PC-9 (cell line): ENCODE data around the gene VEGFB. TPM values are rescaled to one million over a fixed set of nuclear protein-coding genes. Genes with fewer than 3 reads are reported as not detected.

Experiments used
- BruUV-seq: library from RNA; stranded (reverse); fragments of 400-500 nt; replicated peaks from 2 replicates; lab custom pipeline; 2021; lab: Mats Ljungman, UMichigan
- CTCF ChIA-PET: fragments of 300-600 bp; sonication (Branson Sonifier 250); formaldehyde crosslinking; loops from one replicate; lab custom pipeline; 2022; ENCODE audit warnings: antibody characterized with exemption; lab: Charles Lee
- POLR2A ChIA-PET: fragments of 300-600 bp; sonication (Branson Sonifier 250); formaldehyde crosslinking; loops from one replicate; lab custom pipeline; 2022; ENCODE audit warnings: antibody characterized with exemption; ENCODE audit not compliant: unreplicated experiment; lab: Charles Lee
- DNase-seq, 2 experiments: peaks; one replicate each; pipeline versions ENCODE4 v3.0.0 to v3.0.0-alpha.2; 2015 to 2022; ENCODE audit warnings: mixed read lengths in 1 of 2
- H2AFZ ChIP-seq: fragments of 200-600 bp; sonication (generic); 2 replicates; pipeline ENCODE4 v1.8.1; 2017; ENCODE audit warnings: antibody characterized with exemption
- H3F3A ChIP-seq: fragments of 200-600 bp; sonication (generic); 2 replicates; pipeline ENCODE4 v1.8.1; 2017; ENCODE audit warnings: antibody characterized with exemption, mild to moderate bottlenecking, low read depth; ENCODE audit not compliant: insufficient read depth
- H3K27ac ChIP-seq: fragments of 200-600 bp; sonication (generic); 2 replicates; pipeline ENCODE4 v1.6.1; 2016; ENCODE audit warnings: mixed run types
- H3K27me3 ChIP-seq: fragments of 200-600 bp; sonication (generic); 2 replicates; pipeline ENCODE4 v1.6.1; 2016; ENCODE audit warnings: low read depth, mixed run types; ENCODE audit not compliant: insufficient read depth
- H3K36me3 ChIP-seq: fragments of 200-600 bp; sonication (generic); 2 replicates; pipeline ENCODE4 v1.6.1; 2016; ENCODE audit warnings: low read depth, mixed run types
- H3K4me1 ChIP-seq: fragments of 200-600 bp; sonication (generic); replicated peaks from 2 replicates; pipeline ENCODE4 v1.6.1; 2016; ENCODE audit warnings: mixed run types; ENCODE audit not compliant: insufficient read depth
- H3K4me2 ChIP-seq: fragments of 200-600 bp; sonication (generic); 2 replicates; pipeline ENCODE4 v1.6.1; 2017; ENCODE audit warnings: mixed run types
- H3K4me3 ChIP-seq: fragments of 200-600 bp; sonication (generic); 2 replicates; pipeline ENCODE4 v1.6.1; 2016; ENCODE audit warnings: mixed run types
- H3K79me2 ChIP-seq: fragments of 200-600 bp; sonication (generic); 2 replicates; pipeline ENCODE4 v1.6.1; 2017; ENCODE audit warnings: low read depth, mixed run types
- H3K9me2 ChIP-seq: fragments of 200-600 bp; sonication (generic); 2 replicates; pipeline ENCODE4 v1.8.1; 2017; ENCODE audit warnings: mild to moderate bottlenecking; ENCODE audit not compliant: insufficient read depth
- H3K9me3 ChIP-seq: fragments of 200-600 bp; sonication (generic); 2 replicates; pipeline ENCODE4 v1.8.1; 2016; ENCODE audit warnings: low read depth; ENCODE audit not compliant: insufficient read depth
- H4K20me1 ChIP-seq: fragments of 200-600 bp; sonication (generic); 2 replicates; pipeline ENCODE4 v1.8.1; 2017; ENCODE audit not compliant: insufficient read depth
- CTCF ChIP-seq: fragments of 200-600 bp; sonication (generic); conservative IDR thresholded peaks from 2 replicates; pipeline ENCODE4 v1.6.1; 2017; ENCODE audit warnings: mixed run types, antibody characterized with exemption, mild to moderate bottlenecking, moderate library complexity
- EZH2 ChIP-seq: fragments of 200-600 bp; sonication (generic); IDR thresholded peaks from 2 replicates; pipeline ENCODE4 v1.8.0; 2017; ENCODE audit warnings: antibody characterized with exemption, low read depth
- intact Hi-C: fragments of 100-400 bp; cut with micrococcal nuclease; formaldehyde crosslinking; loops from one replicate; pipeline ENCODE4 v1.10.0; 2022; ENCODE audit not compliant: unreplicated experiment
- total RNA-seq: library from RNA; stranded (reverse); gene quantifications from 2 replicates; pipeline ENCODE4 v1.2.3, GENCODE V29; 2021

VEGFB gene
- total RNA-seq, 1 experiment from 2014 or later, result 129 TPM

- H3K4me2 ChIP-seq, result peak overlapping the region; percentile 27; the same call in 1 of the 2 replicates
- intact Hi-C loops, result no loop called here
Measured at GRCh38 chr11:64244107-64244506, 9.7 kb downstream of the VEGFB start.

GRCh38 chr11:64244966-64245365 is 10.6 kb downstream of the VEGFB start:
- TF ChIP-seq EZH2 (no peak), CTCF (no peak)
- H2AFZ ChIP-seq, result no peak overlapping the region
- peak overlapping the region; percentile 79 for H3K4me3 ChIP-seq
- H3K27me3 ChIP-seq, result no peaks in the 10 kb centered on the region
- H4K20me1 ChIP-seq, result 0 out of 2 replicates have a peak, but pooled peaks cover 5% of the 10 kb centered on the region
- peaks cover 45% of the 10 kb centered on the region for H3K79me2 ChIP-seq
- intact Hi-C loops, result no loop called here
- H3K4me2 ChIP-seq, result peak overlapping the region; percentile 85
- H3K9me2 ChIP-seq, result no peaks in the 10 kb centered on the region
- H3K27ac ChIP-seq, result peak overlapping the region; percentile 86
- CTCF ChIA-PET, result interaction anchor here (0.5 to 1.0 kb wide), 5 partner anchors 26 to 1808 kb away, joined by 3 to 7 read pairs (median 4); no protein-coding TSS in a partner anchor
- H3K9me3 ChIP-seq, result no peaks in the 10 kb centered on the region
- BruUV-seq, result no TSS peak
- H3K4me1 ChIP-seq, result peaks cover 29% of the 10 kb centered on the region
- H3K36me3 ChIP-seq, result peaks cover 10% of the 10 kb centered on the region; the same call in 1 of the 2 replicates
- H3F3A ChIP-seq, result peaks cover 68% of the 10 kb centered on the region
- DNase-seq, result peak in 1 of 2 experiments; percentile 31
- POLR2A ChIA-PET, result interaction anchor here (0.6 kb wide), 1 partner anchor 27 kb away, joined by 21 read pairs; no protein-coding TSS in a partner anchor

More at GRCh38 chr11:64244107-64244506, 9.7 kb downstream of the VEGFB start:
- H3K9me2 ChIP-seq, result no peaks in the 10 kb centered on the region
- POLR2A ChIA-PET, result no interaction called here
- BruUV-seq, result no TSS peak
- no peak overlapping the region for H3K27ac ChIP-seq
- no peak overlapping the region for H2AFZ ChIP-seq
- no peak for DNase-seq
- CTCF ChIA-PET, result no interaction called here
- peaks cover 70% of the 10 kb centered on the region for H3F3A ChIP-seq
- no peaks in the 10 kb centered on the region for H3K27me3 ChIP-seq
- TF ChIP-seq EZH2 (no peak), CTCF (no peak)
- H3K4me1 ChIP-seq, result peaks cover 37% of the 10 kb centered on the region
- peaks cover 10% of the 10 kb centered on the region; the same call in 1 of the 2 replicates for H3K36me3 ChIP-seq
- H3K4me3 ChIP-seq, result no peak overlapping the region
- 0 out of 2 replicates have a peak, but pooled peaks cover 5% of the 10 kb centered on the region for H4K20me1 ChIP-seq
- peaks cover 45% of the 10 kb centered on the region for H3K79me2 ChIP-seq
- H3K9me3 ChIP-seq, result no peaks in the 10 kb centered on the region

DNA sequence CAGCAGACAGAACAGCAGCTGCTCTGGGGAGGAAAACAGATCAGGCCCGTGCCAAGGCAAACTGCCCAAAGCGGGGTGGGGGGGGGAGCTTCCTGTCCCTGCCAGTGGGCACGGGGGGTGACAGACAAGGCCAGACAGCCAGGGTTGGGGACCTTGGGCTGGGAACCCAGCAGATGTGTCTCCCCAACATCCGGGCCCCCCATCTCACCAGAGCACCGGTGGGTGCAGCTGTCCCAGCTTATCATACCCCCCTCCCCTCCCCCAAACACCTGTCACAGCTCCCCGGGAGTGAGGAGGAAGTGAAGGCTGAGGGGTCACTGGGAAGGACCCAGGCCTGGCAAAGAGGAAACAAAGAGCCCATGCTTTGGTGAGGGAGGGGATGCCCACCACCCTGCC is 11.0 kb downstream of the VEGFB start:
- no peaks in the 10 kb centered on the region for H3K27me3 ChIP-seq
- H4K20me1 ChIP-seq, result 0 out of 2 replicates have a peak, but pooled peaks cover 5% of the 10 kb centered on the region
- H3K79me2 ChIP-seq, result peaks cover 45% of the 10 kb centered on the region
- CTCF ChIA-PET, result interaction anchor here (0.5 to 1.0 kb wide), 4 partner anchors 26 to 1808 kb away, joined by 3 to 6 read pairs (median 4); no protein-coding TSS in a partner anchor
- no peaks in the 10 kb centered on the region for H3K9me3 ChIP-seq
- no peaks in the 10 kb centered on the region for H3K9me2 ChIP-seq
- POLR2A ChIA-PET, result interaction anchor here (0.6 kb wide), 2 partner anchors 26 to 1654 kb away, joined by 5 to 21 read pairs; partner anchors contain the start of gene TUT1
- H3K36me3 ChIP-seq, result peaks cover 10% of the 10 kb centered on the region; the same call in 1 of the 2 replicates
- no peak overlapping the region for H2AFZ ChIP-seq
- TF ChIP-seq EZH2 (no peak), CTCF (no peak)
- H3K4me2 ChIP-seq, result peak overlapping the region; percentile 85
- H3K4me3 ChIP-seq, result peak overlapping the region; percentile 79
- H3F3A ChIP-seq, result peaks cover 67% of the 10 kb centered on the region
- intact Hi-C loops, result no loop called here
- BruUV-seq, result TSS peak; percentile 20
- peaks cover 26% of the 10 kb centered on the region for H3K4me1 ChIP-seq
- DNase-seq, result no peak
- peak overlapping the region; percentile 86 for H3K27ac ChIP-seq
